ENCODE data around the gene FAM193A.

The FAM193A gene

DNA sequence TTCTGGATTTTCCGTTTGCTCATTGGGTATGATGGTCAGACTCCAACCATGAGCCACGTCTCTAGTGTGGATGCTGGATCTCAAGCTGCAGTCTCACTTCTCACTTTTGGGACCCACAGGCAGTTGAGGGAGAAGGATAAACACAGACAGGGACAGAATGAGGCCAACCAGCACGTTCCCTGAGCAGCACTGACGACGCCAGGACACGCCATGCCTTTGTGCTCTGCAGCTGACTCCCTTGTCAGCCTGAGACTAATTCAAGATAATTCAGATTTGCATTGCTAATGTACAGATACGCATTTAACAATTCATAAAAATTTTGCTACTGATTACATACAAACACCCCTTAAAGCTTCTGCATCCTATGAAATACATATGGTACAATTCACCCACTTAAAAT is 106.5 kb downstream of the FAM193A start:
- no peak for DNase-seq (ENCODE audit: low read depth)
- TF ChIP-seq CTCF (conservative IDR thresholded peaks at IDR 0.05; ENCODE audit: low read length) = no peak
- H3K4me3 ChIP-seq (ENCODE audit: low read length) = no peak overlapping the region

- no peak for TF ChIP-seq CTCF (conservative IDR thresholded peaks at IDR 0.05; ENCODE audit: low read length)
- H3K4me3 ChIP-seq (ENCODE audit: low read length) = no peak overlapping the region
Measured at GRCh38 chr4:2643555-2643954, 107.1 kb downstream of the FAM193A start.

DNA sequence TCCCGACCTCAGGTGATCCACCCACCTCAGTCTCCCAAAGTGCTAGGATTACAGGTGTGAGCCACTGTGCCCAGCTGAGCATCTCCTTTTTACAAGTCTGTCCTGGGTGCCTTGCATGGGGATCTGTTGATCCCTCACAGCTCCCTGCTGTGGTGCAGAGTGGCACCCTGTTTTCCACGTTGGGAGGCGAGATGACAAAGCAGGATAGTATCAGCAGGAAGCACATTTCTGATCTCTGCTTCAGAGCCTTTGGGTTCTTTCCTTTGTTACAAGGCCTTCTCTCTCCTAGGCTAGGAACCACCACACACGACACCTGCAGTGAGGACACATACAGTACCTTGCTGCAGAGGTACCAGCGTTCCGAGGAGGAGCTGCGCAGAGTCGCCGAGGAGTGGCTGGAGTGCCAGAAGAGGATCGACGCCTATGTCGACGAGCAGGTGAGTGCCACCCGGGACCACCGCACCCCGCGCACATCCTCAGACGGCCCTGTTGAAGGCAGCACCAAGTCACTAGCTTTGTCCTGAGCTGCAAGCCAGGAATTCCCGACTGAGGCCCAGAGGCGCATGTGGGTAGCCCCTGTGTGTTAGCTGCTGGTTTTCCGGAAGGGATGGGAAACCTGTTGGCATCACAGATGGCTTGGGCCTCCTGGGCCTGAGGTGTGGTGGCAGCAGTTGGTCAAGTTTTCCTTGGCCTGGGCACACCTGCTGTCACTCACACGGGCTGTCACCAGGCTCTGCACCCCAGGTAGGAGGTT is 110.1 kb downstream of the FAM193A start:
- H3K4me3 ChIP-seq (ENCODE audit: low read length) = no peak overlapping the region
- no peak for DNase-seq (ENCODE audit: low read depth)
- no peak for TF ChIP-seq CTCF (conservative IDR thresholded peaks at IDR 0.05; ENCODE audit: low read length)

More at GRCh38 chr4:2643555-2643954, 107.1 kb downstream of the FAM193A start:
- DNase-seq (ENCODE audit: low read depth) = no peak

DNA sequence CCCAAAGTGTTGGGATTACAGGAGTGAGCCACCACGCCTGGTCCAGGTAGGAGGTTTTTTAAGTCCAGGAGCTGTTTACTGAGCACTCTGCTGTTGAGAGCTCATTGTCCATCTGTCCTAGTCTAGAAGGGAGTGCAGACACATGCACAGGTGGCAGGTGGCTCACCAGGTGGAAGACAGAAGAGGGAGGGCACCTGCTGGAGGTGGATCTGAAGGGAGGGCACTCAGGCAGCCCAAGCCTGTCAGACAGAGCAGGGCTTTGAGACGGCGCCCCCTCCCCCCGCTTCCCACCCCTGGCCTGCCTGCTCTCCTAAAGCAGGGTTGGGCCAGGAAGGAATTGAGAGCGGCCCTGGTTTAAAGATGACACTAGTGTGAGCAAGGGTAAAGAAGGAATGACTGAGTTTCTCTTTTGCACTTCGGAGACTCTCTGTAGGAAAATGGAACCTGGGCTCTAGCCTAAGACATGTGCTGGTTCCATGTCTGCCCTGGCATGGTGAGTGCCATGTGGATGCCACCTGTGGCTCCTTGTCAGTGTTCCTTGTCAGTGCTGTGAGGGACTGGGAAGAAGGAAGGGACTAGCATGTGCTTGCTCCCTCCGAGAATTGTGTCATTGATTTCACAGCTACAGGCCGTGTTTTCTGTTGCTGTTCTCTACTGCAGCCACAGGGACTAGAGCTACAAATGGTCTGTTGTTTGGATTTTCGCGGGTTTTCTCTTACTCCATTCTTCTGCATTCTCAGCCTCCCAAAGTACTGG is 111.1 kb downstream of the FAM193A start:
- DNase-seq (ENCODE audit: low read depth) = no peak
- H3K4me3 ChIP-seq (ENCODE audit: low read length) = no peak overlapping the region
- no peak for TF ChIP-seq CTCF (conservative IDR thresholded peaks at IDR 0.05; ENCODE audit: low read length)

DNA sequence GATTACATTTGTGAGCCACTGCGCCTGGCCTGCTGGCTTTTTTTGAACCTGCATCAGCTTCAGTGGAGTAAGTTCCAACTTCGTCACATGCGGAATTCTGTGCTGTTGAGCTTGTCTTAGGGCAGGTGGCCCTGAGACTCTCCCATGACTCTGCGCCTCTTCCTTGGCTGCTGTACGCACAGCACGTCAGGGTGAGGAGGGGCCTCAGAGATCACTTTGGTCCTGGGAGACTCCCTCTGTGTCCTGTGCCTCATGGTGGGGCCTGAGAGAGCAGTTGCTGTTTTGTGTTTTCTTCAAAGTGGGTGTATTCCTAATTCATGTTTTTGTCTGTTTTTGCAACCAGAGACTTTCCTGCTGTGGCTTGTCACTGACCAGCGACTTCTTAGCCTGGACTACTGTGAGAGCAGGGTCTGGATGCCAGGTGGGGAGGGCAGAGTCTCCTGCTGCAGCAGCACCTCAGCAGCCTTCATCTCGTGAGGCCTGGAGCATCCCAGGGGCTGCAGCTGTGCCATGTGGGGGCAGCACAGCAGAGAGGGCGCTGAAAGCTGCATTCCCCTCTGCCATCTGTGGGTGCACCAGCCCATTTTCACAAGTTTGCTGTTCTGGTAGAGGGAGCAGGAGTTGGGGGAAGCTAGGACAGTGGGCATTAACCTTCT is 111.8 kb downstream of the FAM193A start:
- no peak overlapping the region for H3K4me3 ChIP-seq (ENCODE audit: low read length)
- no peak for TF ChIP-seq CTCF (conservative IDR thresholded peaks at IDR 0.05; ENCODE audit: low read length)
- DNase-seq (ENCODE audit: low read depth) = no peak

DNA sequence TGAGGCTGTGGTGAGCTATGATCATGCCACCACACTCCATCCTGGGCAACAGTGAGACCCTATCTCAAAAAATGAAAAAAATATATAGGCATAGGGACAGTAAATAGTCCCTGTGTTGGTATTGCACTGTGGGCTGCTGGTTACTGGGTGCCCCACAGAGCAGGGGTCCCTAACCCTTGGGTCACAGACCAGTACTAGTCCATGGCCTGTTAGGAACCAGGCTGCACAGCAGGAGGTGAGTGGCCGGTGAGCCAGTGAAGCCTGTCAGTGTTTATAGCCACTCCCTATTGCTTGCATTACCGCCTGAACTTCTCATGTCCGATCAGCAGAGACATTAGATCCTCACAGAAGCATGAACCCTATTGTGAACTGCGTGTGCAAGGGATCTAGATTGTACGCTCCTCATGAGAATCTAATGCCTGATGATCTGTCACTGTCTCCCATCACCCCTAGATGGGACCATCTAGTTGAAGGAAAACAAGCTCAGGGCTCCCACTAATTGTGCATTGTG is 113.2 kb downstream of the FAM193A start:
- no peak for TF ChIP-seq CTCF (conservative IDR thresholded peaks at IDR 0.05; ENCODE audit: low read length)
- no peak overlapping the region for H3K4me3 ChIP-seq (ENCODE audit: low read length)
- DNase-seq (ENCODE audit: low read depth) = no peak
